ENCODE results near the gene GFOD1.

GRCh38 chr6:13531956-13532355, 44.6 kb upstream of the GFOD1 start:
- TF ChIP-seq, protein P1, sequence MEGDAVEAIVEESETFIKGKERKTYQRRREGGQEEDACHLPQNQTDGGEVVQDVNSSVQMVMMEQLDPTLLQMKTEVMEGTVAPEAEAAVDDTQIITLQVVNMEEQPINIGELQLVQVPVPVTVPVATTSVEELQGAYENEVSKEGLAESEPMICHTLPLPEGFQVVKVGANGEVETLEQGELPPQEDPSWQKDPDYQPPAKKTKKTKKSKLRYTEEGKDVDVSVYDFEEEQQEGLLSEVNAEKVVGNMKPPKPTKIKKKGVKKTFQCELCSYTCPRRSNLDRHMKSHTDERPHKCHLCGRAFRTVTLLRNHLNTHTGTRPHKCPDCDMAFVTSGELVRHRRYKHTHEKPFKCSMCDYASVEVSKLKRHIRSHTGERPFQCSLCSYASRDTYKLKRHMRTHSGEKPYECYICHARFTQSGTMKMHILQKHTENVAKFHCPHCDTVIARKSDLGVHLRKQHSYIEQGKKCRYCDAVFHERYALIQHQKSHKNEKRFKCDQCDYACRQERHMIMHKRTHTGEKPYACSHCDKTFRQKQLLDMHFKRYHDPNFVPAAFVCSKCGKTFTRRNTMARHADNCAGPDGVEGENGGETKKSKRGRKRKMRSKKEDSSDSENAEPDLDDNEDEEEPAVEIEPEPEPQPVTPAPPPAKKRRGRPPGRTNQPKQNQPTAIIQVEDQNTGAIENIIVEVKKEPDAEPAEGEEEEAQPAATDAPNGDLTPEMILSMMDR (IDR thresholded peaks at IDR 0.05): no peak
- TF ChIP-seq POLR2A (IDR thresholded peaks at IDR 0.05): no peak
